Measurements from ENCODE around the gene DCAF8. TPM values are rescaled to one million over a fixed set of nuclear protein-coding genes. Genes with fewer than 3 reads are reported as not detected.

Gene DCAF8
- polyA plus RNA-seq, 2 donors: 47.8 to 55.0 TPM

- no peak overlapping the region for H3K4me3 ChIP-seq (ENCODE audit: low read depth in 1 of 2, low read length in 2 of 2)
- no peaks in the 10 kb centered on the region for H3K9me3 ChIP-seq (ENCODE audit: control insufficient read depth in 2 of 2, insufficient read depth in 1 of 2, low read depth in 1 of 2, low read length in 1 of 2)
- peaks cover 27 to 34% of the 10 kb centered on the region in 2 donors for H3K36me3 ChIP-seq (ENCODE audit: control insufficient read depth in 2 of 2, insufficient read depth in 2 of 2, low read length in 1 of 2)
- no peaks in the 10 kb centered on the region for H3K27me3 ChIP-seq (ENCODE audit: control insufficient read depth in 1 of 2, insufficient read depth in 2 of 2, low read length in 2 of 2)
- peak overlapping the region; percentile 45 to 50 for H3K27ac ChIP-seq (ENCODE audit: low read depth in 2 of 2, low read length in 1 of 2)
- 32 to 44% methylated on average over 4 of the region's 4 CpGs for WGBS, 2 donors
- peaks cover 3 to 4% of the 10 kb centered on the region in 2 donors for H3K4me1 ChIP-seq (ENCODE audit: control insufficient read depth in 2 of 2, insufficient read depth in 2 of 2, low read length in 1 of 2)
These were observed 43.1 kb downstream of the DCAF8 start for GRCh38 chr1:160219062-160219929.

GRCh38 chr1:160217481-160218051 lies 44.8 kb downstream of the DCAF8 start:
- H3K27me3 ChIP-seq (ENCODE audit: control insufficient read depth in 1 of 2, insufficient read depth in 2 of 2, low read length in 2 of 2): no peaks in the 10 kb centered on the region
- H3K27ac ChIP-seq (ENCODE audit: low read depth in 2 of 2, low read length in 1 of 2): peak overlapping the region; percentile 73 to 76
- H3K4me3 ChIP-seq (ENCODE audit: low read depth in 1 of 2, low read length in 2 of 2): no peak overlapping the region
- H3K36me3 ChIP-seq (ENCODE audit: control insufficient read depth in 2 of 2, insufficient read depth in 2 of 2, low read length in 1 of 2): peaks cover 28 to 41% of the 10 kb centered on the region in 2 donors
- H3K4me1 ChIP-seq (ENCODE audit: control insufficient read depth in 2 of 2, insufficient read depth in 2 of 2, low read length in 1 of 2): peaks cover 3 to 4% of the 10 kb centered on the region in 2 donors
- WGBS, 2 donors: 35 to 36% methylated on average over 10 of the region's 10 CpGs
- H3K9me3 ChIP-seq (ENCODE audit: control insufficient read depth in 2 of 2, insufficient read depth in 1 of 2, low read depth in 1 of 2, low read length in 1 of 2): no peaks in the 10 kb centered on the region

GRCh38 chr1:160216301-160216700 lies 46.0 kb downstream of the DCAF8 start:
- peaks cover 28 to 47% of the 10 kb centered on the region in 2 donors for H3K36me3 ChIP-seq (ENCODE audit: control insufficient read depth in 2 of 2, insufficient read depth in 2 of 2, low read length in 1 of 2)
- H3K4me1 ChIP-seq (ENCODE audit: control insufficient read depth in 2 of 2, insufficient read depth in 2 of 2, low read length in 1 of 2): peaks cover 3 to 4% of the 10 kb centered on the region in 2 donors
- H3K4me3 ChIP-seq (ENCODE audit: low read depth in 1 of 2, low read length in 2 of 2): no peak overlapping the region
- no peaks in the 10 kb centered on the region for H3K9me3 ChIP-seq (ENCODE audit: control insufficient read depth in 2 of 2, insufficient read depth in 1 of 2, low read depth in 1 of 2, low read length in 1 of 2)
- H3K27me3 ChIP-seq (ENCODE audit: control insufficient read depth in 1 of 2, insufficient read depth in 2 of 2, low read length in 2 of 2): no peaks in the 10 kb centered on the region
- H3K27ac ChIP-seq (ENCODE audit: low read depth in 2 of 2, low read length in 1 of 2): peak overlapping the region in 1 of 2 donors; percentile 36

GRCh38 chr1:160214481-160215140 lies 47.7 kb downstream of the DCAF8 start:
- Histone ChIP-seq H3K27me3 (ENCODE audit: control insufficient read depth in 1 of 2, insufficient read depth in 2 of 2, low read length in 2 of 2) (no peaks in the 10 kb centered on the region), H3K27ac (ENCODE audit: low read depth in 2 of 2, low read length in 1 of 2) (peak overlapping the region; percentile 75 to 84), H3K4me3 (ENCODE audit: low read depth in 1 of 2, low read length in 2 of 2) (no peak overlapping the region), H3K36me3 (ENCODE audit: control insufficient read depth in 2 of 2, insufficient read depth in 2 of 2, low read length in 1 of 2) (peaks cover 23 to 60% of the 10 kb centered on the region in 2 donors), H3K4me1 (ENCODE audit: control insufficient read depth in 2 of 2, insufficient read depth in 2 of 2, low read length in 1 of 2) (peaks cover 4 to 11% of the 10 kb centered on the region in 2 donors), H3K9me3 (ENCODE audit: control insufficient read depth in 2 of 2, insufficient read depth in 1 of 2, low read depth in 1 of 2, low read length in 1 of 2) (no peaks in the 10 kb centered on the region)
- WGBS, 2 donors: 50 to 68% methylated on average over 3 of the region's 3 CpGs

- Histone ChIP-seq H3K9me3 (ENCODE audit: control insufficient read depth in 2 of 2, insufficient read depth in 1 of 2, low read depth in 1 of 2, low read length in 1 of 2) (no peaks in the 10 kb centered on the region), H3K4me3 (ENCODE audit: low read depth in 1 of 2, low read length in 2 of 2) (no peak overlapping the region), H3K27ac (ENCODE audit: low read depth in 2 of 2, low read length in 1 of 2) (peak overlapping the region in 1 of 2 donors; percentile 19), H3K4me1 (ENCODE audit: control insufficient read depth in 2 of 2, insufficient read depth in 2 of 2, low read length in 1 of 2) (peaks cover 12 to 17% of the 10 kb centered on the region in 2 donors), H3K36me3 (ENCODE audit: control insufficient read depth in 2 of 2, insufficient read depth in 2 of 2, low read length in 1 of 2) (peaks cover 21 to 58% of the 10 kb centered on the region in 2 donors), H3K27me3 (ENCODE audit: control insufficient read depth in 1 of 2, insufficient read depth in 2 of 2, low read length in 2 of 2) (no peaks in the 10 kb centered on the region)
- 84 to 85% methylated on average over 9 to 10 of the region's 10 CpGs for whole genome bisulfite sequencing, 2 donors
These were observed 51.1 kb downstream of the DCAF8 start for GRCh38 chr1:160211046-160211790.

GRCh38 chr1:160210561-160210960 lies 51.8 kb downstream of the DCAF8 start:
- H3K9me3 ChIP-seq (ENCODE audit: control insufficient read depth in 2 of 2, insufficient read depth in 1 of 2, low read depth in 1 of 2, low read length in 1 of 2): no peaks in the 10 kb centered on the region
- H3K36me3 ChIP-seq (ENCODE audit: control insufficient read depth in 2 of 2, insufficient read depth in 2 of 2, low read length in 1 of 2): peaks cover 20 to 52% of the 10 kb centered on the region in 2 donors
- WGBS, 2 donors: 60 to 68% methylated on average over 5 of the region's 5 CpGs
- H3K4me3 ChIP-seq (ENCODE audit: low read depth in 1 of 2, low read length in 2 of 2): no peak overlapping the region
- peaks cover 15 to 17% of the 10 kb centered on the region in 2 donors for H3K4me1 ChIP-seq (ENCODE audit: control insufficient read depth in 2 of 2, insufficient read depth in 2 of 2, low read length in 1 of 2)
- H3K27me3 ChIP-seq (ENCODE audit: control insufficient read depth in 1 of 2, insufficient read depth in 2 of 2, low read length in 2 of 2): no peaks in the 10 kb centered on the region
- H3K27ac ChIP-seq (ENCODE audit: low read depth in 2 of 2, low read length in 1 of 2): peak overlapping the region in 1 of 2 donors; percentile 19

GRCh38 chr1:160209321-160210046 lies 52.9 kb downstream of the DCAF8 start:
- H3K4me3 ChIP-seq (ENCODE audit: low read depth in 1 of 2, low read length in 2 of 2): no peak overlapping the region
- H3K36me3 ChIP-seq (ENCODE audit: control insufficient read depth in 2 of 2, insufficient read depth in 2 of 2, low read length in 1 of 2): peaks cover 16 to 49% of the 10 kb centered on the region in 2 donors
- peaks cover 17 to 19% of the 10 kb centered on the region in 2 donors for H3K4me1 ChIP-seq (ENCODE audit: control insufficient read depth in 2 of 2, insufficient read depth in 2 of 2, low read length in 1 of 2)
- H3K27me3 ChIP-seq (ENCODE audit: control insufficient read depth in 1 of 2, insufficient read depth in 2 of 2, low read length in 2 of 2): no peaks in the 10 kb centered on the region
- H3K9me3 ChIP-seq (ENCODE audit: control insufficient read depth in 2 of 2, insufficient read depth in 1 of 2, low read depth in 1 of 2, low read length in 1 of 2): no peaks in the 10 kb centered on the region
- WGBS, 2 donors: 55 to 58% methylated on average over 7 of the region's 7 CpGs
- peak overlapping the region in 1 of 2 donors; percentile 11 for H3K27ac ChIP-seq (ENCODE audit: low read depth in 2 of 2, low read length in 1 of 2)

- Histone ChIP-seq H3K9me3 (ENCODE audit: control insufficient read depth in 2 of 2, insufficient read depth in 1 of 2, low read depth in 1 of 2, low read length in 1 of 2) (no peaks in the 10 kb centered on the region), H3K27me3 (ENCODE audit: control insufficient read depth in 1 of 2, insufficient read depth in 2 of 2, low read length in 2 of 2) (no peaks in the 10 kb centered on the region), H3K27ac (ENCODE audit: low read depth in 2 of 2, low read length in 1 of 2) (no peak overlapping the region), H3K4me3 (ENCODE audit: low read depth in 1 of 2, low read length in 2 of 2) (no peak overlapping the region), H3K4me1 (ENCODE audit: control insufficient read depth in 2 of 2, insufficient read depth in 2 of 2, low read length in 1 of 2) (peaks cover 17 to 19% of the 10 kb centered on the region in 2 donors), H3K36me3 (ENCODE audit: control insufficient read depth in 2 of 2, insufficient read depth in 2 of 2, low read length in 1 of 2) (peaks cover 13 to 45% of the 10 kb centered on the region in 2 donors)
- 67 to 70% methylated on average over 6 of the region's 6 CpGs for WGBS, 2 donors
These were observed 53.6 kb downstream of the DCAF8 start for GRCh38 chr1:160208557-160209320.
